Measurements from ENCODE around the gene ZBBX.
A peak's percentile ranks its signal among the peaks of the same experiment; 100 is the strongest.

Gene ZBBX

DNA sequence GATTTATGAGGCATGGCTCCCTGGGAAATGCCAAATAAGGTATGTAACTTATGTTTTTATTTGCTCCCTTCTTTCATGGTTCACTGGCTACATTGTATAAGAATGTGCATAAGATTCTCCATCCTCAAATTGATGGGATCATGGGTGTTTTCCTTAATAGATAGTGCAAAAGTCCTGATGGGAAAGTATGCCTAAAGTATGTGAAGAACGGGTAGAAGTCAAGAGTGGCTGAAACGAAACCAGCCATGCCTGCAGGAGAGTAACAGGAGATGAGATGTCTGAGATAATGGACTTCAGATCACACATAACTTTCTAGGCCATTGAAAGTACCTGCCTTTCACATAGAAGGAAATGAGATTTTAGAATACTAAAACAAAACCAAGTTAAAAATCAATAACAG lies 56.5 kb downstream of the ZBBX start:
- Mint-ChIP-seq H3K36me3 (ENCODE audit: low read depth) (no peaks in the 10 kb centered on the region), H3K27ac (peak overlapping the region; percentile 26), H3K4me3 (no peak overlapping the region), H3K27me3 (ENCODE audit: low read depth, poor library complexity) (no peaks in the 10 kb centered on the region), H3K4me1 (peaks cover 12% of the 10 kb centered on the region), H3K9me3 (no peaks in the 10 kb centered on the region)
- no peak for DNase-seq
- TF ChIP-seq CTCF (IDR thresholded peaks at IDR 0.05): no peak

GRCh38 chr3:167318996-167319615 lies 61.0 kb downstream of the ZBBX start:
- no peak for TF ChIP-seq CTCF (IDR thresholded peaks at IDR 0.05)
- H3K27me3 Mint-ChIP-seq (ENCODE audit: low read depth, poor library complexity): no peaks in the 10 kb centered on the region
- H3K4me3 Mint-ChIP-seq: no peak overlapping the region
- no peak overlapping the region for H3K27ac Mint-ChIP-seq
- no peak for DNase-seq
- H3K9me3 Mint-ChIP-seq: no peaks in the 10 kb centered on the region
- peaks cover 12% of the 10 kb centered on the region for H3K4me1 Mint-ChIP-seq
- no peaks in the 10 kb centered on the region for H3K36me3 Mint-ChIP-seq (ENCODE audit: low read depth)

DNA sequence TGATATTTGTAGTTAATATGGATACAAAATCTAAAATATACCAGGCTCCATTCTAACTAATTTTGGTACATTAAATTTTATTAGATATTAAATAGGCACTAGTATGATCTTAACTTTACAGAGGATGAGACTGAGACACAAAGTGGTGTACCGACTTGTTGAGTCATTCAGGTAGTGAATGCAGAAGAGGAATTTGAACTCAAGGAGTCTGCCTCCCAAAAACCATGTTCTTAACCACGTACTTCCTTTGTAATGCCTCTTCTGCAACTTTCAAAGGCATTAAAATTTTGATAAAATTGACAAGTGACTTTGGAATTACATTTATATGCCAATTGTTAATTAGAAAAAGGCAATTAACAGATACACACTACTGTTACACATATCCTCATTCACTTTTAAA lies 61.8 kb downstream of the ZBBX start:
- Mint-ChIP-seq H3K4me3 (no peak overlapping the region), H3K4me1 (peaks cover 7% of the 10 kb centered on the region), H3K36me3 (ENCODE audit: low read depth) (no peaks in the 10 kb centered on the region), H3K9me3 (no peaks in the 10 kb centered on the region), H3K27ac (no peak overlapping the region), H3K27me3 (ENCODE audit: low read depth, poor library complexity) (no peaks in the 10 kb centered on the region)
- TF ChIP-seq CTCF (IDR thresholded peaks at IDR 0.05): no peak
- no peak for DNase-seq

DNA sequence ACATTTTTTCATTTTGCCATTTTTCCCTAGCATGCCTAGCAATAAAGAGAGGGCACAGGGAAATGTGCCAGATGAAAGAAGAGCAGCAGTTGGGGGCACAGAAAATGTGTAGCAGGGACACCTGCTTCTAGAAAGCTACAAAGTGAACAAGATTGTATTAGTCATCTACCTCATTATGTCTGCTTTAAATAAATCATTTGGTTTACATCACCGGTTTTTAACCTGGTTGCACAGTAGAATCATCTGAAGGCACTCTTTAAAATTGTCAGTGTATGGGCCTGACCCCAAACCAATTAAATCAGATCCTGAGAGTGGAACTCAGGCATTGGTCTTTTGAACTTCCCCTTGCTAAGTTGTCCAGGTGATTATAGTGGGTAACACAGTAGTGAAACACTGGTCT lies 73.8 kb downstream of the ZBBX start:
- H3K4me3 Mint-ChIP-seq: no peak overlapping the region
- H3K4me1 Mint-ChIP-seq: peaks cover 23% of the 10 kb centered on the region
- no peaks in the 10 kb centered on the region for H3K27me3 Mint-ChIP-seq (ENCODE audit: low read depth, poor library complexity)
- no peak overlapping the region for H3K27ac Mint-ChIP-seq
- DNase-seq: no peak
- H3K36me3 Mint-ChIP-seq (ENCODE audit: low read depth): peaks cover 5% of the 10 kb centered on the region
- H3K9me3 Mint-ChIP-seq: no peaks in the 10 kb centered on the region
- no peak for TF ChIP-seq CTCF (IDR thresholded peaks at IDR 0.05)

- Mint-ChIP-seq H3K27ac (no peak overlapping the region), H3K27me3 (ENCODE audit: low read depth, poor library complexity) (no peaks in the 10 kb centered on the region), H3K9me3 (no peaks in the 10 kb centered on the region), H3K4me3 (no peak overlapping the region), H3K4me1 (peaks cover 23% of the 10 kb centered on the region), H3K36me3 (ENCODE audit: low read depth) (peaks cover 5% of the 10 kb centered on the region)
- no peak for DNase-seq
- no peak for TF ChIP-seq CTCF (IDR thresholded peaks at IDR 0.05)
Observed at GRCh38 chr3:167305340-167305890, 74.7 kb downstream of the ZBBX start.

GRCh38 chr3:167304077-167304476 lies 76.0 kb downstream of the ZBBX start:
- no peaks in the 10 kb centered on the region for H3K27me3 Mint-ChIP-seq (ENCODE audit: low read depth, poor library complexity)
- no peaks in the 10 kb centered on the region for H3K9me3 Mint-ChIP-seq
- H3K27ac Mint-ChIP-seq: no peak overlapping the region
- peaks cover 23% of the 10 kb centered on the region for H3K4me1 Mint-ChIP-seq
- TF ChIP-seq CTCF (IDR thresholded peaks at IDR 0.05): no peak
- no peak for DNase-seq
- H3K4me3 Mint-ChIP-seq: no peak overlapping the region
- H3K36me3 Mint-ChIP-seq (ENCODE audit: low read depth): no peaks in the 10 kb centered on the region

All from nephron progenitor cell (in vitro differentiated cells).